Adrenal gland (tissue), 5 donors: ENCODE data around the gene OXSR1.

Experiments
- POLR2A ChIP-seq, 2 donors: fragments of 450-650 bp; IDR thresholded peaks; one replicate each; pipeline ENCODE4 v1.6.1; 2017; ENCODE audit warnings: antibody characterized with exemption in 2 of 2, mild to moderate bottlenecking in 2 of 2, moderate library complexity in 1 of 2
- TF ChIP-seq, protein P1 (sequence below), 6 experiments: fragments of 450-650 bp in 4 of 6; fragments of 200-600 bp in 2 of 6; sonication (generic) in 1 of 6; IDR thresholded peaks; 1 replicate in 5 of 6; 2 replicates in 1 of 6; pipeline versions ENCODE4 v1.5.1 to v1.8.0; 2016 to 2021; ENCODE audit warnings: antibody characterized with exemption in 6 of 6, mild to moderate bottlenecking in 2 of 6, moderate library complexity in 1 of 6
- donor health status: DM: no; HTN: no; CAD: no.

DNA sequence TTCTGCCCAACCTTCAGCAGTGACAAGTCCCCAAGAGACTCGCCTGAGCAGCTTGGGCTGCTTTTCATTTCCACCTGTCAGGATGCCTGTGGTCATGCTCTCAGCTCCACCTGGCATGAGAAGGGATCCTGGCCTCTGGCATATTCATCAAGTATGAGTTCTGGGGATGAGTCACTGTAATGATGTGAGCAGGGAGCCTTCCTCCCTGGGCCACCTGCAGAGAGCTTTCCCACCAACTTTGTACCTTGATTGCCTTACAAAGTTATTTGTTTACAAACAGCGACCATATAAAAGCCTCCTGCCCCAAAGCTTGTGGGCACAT, 23.4 kb upstream of the OXSR1 start:
- no peak for TF ChIP-seq POLR2A (IDR thresholded peaks at IDR 0.05)
- TF ChIP-seq, protein P1, sequence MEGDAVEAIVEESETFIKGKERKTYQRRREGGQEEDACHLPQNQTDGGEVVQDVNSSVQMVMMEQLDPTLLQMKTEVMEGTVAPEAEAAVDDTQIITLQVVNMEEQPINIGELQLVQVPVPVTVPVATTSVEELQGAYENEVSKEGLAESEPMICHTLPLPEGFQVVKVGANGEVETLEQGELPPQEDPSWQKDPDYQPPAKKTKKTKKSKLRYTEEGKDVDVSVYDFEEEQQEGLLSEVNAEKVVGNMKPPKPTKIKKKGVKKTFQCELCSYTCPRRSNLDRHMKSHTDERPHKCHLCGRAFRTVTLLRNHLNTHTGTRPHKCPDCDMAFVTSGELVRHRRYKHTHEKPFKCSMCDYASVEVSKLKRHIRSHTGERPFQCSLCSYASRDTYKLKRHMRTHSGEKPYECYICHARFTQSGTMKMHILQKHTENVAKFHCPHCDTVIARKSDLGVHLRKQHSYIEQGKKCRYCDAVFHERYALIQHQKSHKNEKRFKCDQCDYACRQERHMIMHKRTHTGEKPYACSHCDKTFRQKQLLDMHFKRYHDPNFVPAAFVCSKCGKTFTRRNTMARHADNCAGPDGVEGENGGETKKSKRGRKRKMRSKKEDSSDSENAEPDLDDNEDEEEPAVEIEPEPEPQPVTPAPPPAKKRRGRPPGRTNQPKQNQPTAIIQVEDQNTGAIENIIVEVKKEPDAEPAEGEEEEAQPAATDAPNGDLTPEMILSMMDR (IDR thresholded peaks at IDR 0.05), result no peak
